NCI-H345 treated with DMSO at 0.1 percent for 48 hours (cell line): ENCODE data around the gene GMDS.

Experiments
- DNase-seq: peaks from one replicate; lab custom pipeline; 2025; ENCODE audit not compliant: unreplicated experiment; lab: John Stamatoyannopoulos, UW

GMDS gene

GRCh38 chr6:1817033-1817761 lies 428.2 kb downstream of the GMDS start:
- DNase-seq, result no peak

DNA sequence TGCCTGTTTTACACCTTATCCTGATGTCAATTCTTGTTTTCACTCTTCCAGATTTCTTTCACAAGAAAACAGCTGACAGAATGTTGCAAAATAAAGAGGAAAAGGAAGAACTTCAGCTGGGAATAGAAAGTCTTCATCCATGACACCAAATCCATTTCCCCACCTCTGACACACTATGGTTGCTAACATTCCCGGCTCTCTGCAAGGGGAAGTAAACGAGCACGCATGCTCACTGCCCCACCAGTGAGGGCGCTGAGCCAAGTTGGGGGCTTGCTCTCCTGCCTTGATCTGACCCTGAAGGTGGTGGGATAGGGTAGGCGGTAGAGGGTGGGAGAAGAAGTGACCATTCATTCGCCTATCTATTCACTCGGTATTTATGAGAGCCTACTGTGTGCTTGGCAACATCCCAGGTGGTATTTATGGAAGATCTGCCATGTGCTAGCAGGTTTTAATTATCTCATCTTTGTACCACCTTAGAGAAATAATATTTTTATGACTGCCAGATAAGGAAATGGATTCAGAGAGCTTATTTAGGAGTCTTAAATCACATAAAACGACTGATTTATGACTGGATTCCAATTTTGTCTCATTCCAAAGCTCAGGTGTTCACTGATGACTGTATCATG lies 429.5 kb downstream of the GMDS start:
- no peak for DNase-seq

- no peak for DNase-seq
These were observed 431.1 kb downstream of the GMDS start for GRCh38 chr6:1814279-1814678.

GRCh38 chr6:1812487-1812886 lies 432.9 kb downstream of the GMDS start:
- no peak for DNase-seq

- no peak for DNase-seq
These were observed 433.4 kb downstream of the GMDS start for GRCh38 chr6:1812034-1812433.

GRCh38 chr6:1810880-1811279 lies 434.5 kb downstream of the GMDS start:
- DNase-seq, result no peak

- no peak for DNase-seq
These were observed 436.0 kb downstream of the GMDS start for GRCh38 chr6:1809291-1809988.

DNA sequence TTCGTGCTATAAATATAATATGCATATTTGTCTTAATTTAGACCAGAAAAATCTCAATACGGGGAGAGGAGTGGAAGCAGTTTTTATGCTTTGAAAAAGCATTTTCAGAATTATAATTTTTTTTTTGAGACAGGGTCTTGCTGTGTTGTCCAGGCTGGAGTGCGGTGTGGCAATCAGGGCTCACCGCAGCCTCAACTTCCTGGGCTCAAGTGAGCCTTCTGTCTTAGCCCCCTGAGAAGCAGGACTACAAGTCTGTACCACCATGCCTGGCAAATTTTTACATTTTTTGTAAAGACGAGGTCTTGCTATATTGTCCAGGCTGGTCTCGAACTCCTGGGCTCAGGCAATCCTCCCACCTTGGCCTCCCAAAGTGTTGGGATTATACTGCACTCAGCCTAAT lies 438.5 kb downstream of the GMDS start:
- DNase-seq, result no peak

DNA sequence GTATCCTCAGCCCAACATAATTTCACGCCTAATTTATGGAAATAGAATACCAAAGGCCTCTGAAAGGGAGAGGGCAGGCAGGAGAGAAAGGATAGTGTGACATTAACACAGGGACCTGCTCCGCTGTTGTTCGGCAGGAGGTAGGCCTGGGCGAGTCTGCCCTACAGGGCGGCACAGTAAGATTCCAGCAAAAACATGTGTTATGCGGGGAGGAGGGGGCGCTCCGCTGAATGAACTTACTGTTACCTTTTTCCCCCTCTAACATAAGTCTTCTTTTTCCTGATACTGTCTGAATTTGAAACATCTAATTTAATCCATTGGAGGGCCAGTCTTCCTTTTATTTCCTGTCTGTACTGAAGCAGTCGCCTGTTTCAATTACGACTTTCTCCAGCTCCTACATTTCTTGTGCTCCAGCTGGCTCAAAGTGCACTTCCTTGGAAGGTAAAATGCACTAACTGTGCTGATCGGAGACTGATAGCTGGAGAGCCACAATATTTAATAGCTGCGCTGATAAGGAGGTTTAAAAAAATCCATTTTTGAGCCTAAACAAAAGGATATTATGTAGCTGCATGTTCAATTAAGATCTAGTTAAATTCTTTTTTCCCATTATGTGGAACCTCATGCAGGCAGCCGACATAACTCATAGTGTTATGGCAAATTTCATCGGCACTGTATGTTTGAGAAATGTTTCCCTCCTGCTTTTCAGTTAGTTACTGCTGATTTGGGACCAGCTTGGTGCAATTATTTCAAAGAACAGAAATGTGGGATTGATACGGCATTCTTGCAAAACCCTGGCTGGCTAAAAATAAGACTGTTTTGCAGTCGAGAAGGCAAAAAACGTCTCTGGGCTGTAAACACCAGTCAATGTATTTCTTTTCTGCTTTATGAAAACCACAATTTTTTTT lies 442.7 kb downstream of the GMDS start:
- no peak for DNase-seq

GRCh38 chr6:1801401-1801800 lies 444.0 kb downstream of the GMDS start:
- no peak for DNase-seq

DNA sequence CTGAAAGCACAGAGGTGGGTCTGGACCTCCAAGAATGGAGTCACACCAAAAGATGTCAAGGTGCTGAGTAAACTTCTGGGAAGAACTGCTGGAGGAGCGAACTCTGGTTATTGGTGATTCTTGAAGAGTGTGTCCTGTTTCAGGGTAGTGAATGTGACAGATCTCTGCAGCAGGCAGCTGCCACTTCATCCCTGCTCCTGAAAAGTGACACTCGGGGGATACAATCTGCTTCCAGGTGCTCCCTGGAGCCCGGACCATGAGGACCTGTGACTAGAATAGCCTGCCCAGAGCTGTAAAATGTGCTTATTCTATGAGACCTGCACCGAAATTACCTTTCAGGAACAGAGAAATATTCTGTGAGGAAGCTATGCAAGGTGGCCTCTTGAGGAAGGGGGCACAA lies 444.6 kb downstream of the GMDS start:
- no peak for DNase-seq

- no peak for DNase-seq
These were observed 446.5 kb downstream of the GMDS start for GRCh38 chr6:1798965-1799325.

- no peak for DNase-seq
These were observed 447.0 kb downstream of the GMDS start for GRCh38 chr6:1798303-1798964.

DNA sequence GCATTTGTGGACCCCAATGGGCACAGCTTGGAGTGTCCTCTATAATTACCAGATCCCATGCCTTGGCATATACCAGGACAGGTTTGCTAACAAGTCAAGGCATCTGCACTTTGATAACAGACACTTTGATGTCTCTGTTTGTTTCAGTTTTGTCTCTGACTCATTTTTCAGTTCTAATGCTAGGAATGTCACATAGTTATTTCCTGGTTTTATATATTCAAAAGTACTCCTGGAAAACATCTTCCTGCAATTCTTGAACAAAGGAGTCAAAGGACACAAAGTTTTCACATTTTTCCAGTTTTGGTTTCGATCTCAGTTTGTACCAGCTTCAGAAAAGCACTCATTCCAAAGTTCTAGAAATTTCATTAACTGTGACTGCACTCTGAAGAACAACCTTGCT lies 447.6 kb downstream of the GMDS start:
- DNase-seq, result no peak

DNA sequence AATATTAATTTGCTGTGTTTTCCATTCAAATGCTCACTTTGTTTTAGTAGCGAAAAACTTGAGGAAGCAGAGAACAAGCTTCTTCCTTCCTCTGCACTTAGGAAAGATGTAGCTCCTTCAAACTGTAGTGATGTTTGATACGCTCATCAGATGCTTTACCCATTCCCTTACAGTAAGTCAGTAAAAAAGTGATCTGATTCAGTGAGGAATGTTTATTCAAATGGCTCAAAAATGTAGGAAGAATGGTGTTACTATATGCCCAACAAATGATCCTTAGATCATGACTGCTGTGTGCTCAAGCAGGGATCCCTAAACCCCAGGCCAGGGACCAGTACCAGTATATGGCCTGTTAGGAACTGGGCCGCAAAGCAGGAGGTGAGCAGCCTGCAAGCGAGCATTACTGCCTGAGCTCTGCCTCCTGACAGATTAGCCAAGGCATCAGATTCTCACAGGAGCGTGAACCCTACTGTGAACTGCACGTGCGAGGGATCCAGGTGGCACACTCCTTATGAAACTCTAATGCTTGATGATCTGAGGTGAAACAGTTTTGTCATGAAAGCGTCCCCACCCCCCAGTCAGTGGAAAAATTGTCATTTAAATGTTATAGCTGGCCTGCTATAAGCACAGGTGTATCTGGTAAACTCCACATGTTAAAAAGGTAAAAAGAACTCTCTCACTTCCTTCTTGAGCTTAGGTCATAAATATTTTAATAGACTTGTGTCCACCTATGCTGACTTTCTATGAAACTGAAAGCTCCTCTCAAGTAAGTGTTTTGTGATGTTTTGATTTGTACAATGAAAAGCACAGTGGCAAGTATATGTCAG lies 448.5 kb downstream of the GMDS start:
- DNase-seq, result no peak

- DNase-seq, result no peak
These were observed 449.5 kb downstream of the GMDS start for GRCh38 chr6:1795910-1796309.

GRCh38 chr6:1792989-1793388 lies 452.4 kb downstream of the GMDS start:
- DNase-seq, result no peak

GRCh38 chr6:1790684-1791083 lies 454.7 kb downstream of the GMDS start:
- DNase-seq, result no peak

GRCh38 chr6:1789092-1789491 lies 456.3 kb downstream of the GMDS start:
- DNase-seq, result no peak

- DNase-seq, result no peak
These were observed 457.5 kb downstream of the GMDS start for GRCh38 chr6:1787894-1788293.
